DMS 273 treated with DMSO at 0.1 percent for 48 hours (cell line): ENCODE results near the gene CD14.
"Not testable (repeated sequence)": the region's sequence is repeated elsewhere in the genome, so short reads cannot be mapped to it uniquely, and the experiment has no call there.

Experiments used
- DNase-seq: peaks from one replicate; lab custom pipeline; 2025; lab: John Stamatoyannopoulos, UW

The CD14 gene

DNA sequence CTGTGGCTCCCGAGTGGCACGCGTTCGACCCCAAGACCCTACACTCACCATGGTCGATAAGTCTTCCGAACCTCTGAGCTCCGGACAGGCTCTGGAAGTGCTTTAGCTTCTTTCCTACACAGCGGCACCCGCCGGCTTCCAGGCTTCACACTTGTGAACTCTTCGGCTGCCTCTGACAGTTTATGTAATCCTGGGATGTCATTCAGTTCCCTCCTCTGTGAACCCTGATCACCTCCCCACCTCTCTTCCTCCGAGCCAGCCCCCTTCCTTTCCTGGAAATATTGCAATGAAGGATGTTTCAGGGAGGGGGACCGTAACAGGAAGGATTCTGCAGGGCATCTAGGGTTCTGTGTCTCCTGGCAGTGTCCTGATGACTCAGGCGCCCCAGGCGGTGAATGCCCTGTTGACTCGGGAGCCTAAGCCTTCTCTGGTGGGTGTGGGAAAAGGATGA lies at the start of gene CD14:
Gene CD14 (minus strand): TSS at position 155 of the 451 bp plus-strand sequence. CDS start 104 bp downstream, at position 51.
- no peak for DNase-seq

DNA sequence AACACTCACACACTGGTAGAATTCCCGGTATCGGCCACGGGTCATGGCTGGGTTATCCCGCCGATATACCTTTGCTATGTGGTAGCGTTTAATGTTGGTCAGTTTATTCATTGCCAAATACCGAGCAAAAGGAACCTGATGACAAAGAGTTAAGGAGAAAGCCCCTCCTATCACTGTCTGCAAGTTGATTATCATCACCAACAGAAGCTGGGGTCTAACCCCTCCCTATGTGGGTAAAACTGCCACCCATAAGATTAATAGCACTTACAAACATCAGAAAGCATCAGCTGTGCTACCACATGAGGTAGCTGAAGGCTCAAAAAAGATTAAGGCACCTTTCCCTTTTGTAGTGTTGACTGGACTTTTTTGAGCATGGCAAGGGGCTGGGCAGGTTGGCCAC lies 46.0 kb upstream of the CD14 start:
- DNase-seq: no peak

DNA sequence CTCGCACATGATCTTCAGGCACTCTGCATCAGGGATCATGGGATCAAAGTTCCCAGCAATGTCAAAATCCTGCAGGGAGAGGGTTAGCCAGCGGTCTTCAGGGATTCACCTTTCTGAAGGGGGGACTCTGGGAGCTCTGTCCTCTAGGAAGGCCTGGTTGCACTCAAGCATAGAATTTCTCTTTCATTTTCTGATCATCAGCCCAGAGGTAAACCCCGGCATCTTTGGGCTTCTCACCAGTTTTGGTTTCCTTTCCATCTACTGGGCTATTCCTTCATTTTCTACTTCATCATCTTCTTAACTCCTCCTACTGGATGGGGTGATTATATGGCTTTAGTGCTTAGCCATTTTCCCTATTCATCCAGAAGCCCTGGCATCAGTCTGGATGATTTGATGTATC lies 45.0 kb upstream of the CD14 start:
- no peak for DNase-seq

DNA sequence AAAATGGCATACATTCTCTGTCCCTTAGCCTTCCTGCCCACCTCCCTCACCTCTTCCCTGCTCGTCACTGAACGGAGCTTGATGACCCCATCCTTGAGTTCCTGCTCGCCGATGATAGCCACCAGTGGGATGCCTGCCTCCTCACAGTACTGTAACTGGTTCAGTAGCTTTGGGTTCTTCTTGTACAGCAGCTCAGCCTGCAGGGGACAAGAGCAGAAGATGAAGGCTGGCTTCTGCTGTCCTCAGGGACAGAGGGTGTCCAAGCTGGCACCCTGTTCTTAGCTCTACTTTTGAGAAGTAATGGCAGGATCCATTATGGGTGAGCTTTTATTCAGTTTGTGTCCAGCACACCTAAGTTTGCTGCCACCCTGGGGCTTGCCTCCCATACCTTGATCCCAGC lies 41.7 kb upstream of the CD14 start:
- no peak for DNase-seq

DNA sequence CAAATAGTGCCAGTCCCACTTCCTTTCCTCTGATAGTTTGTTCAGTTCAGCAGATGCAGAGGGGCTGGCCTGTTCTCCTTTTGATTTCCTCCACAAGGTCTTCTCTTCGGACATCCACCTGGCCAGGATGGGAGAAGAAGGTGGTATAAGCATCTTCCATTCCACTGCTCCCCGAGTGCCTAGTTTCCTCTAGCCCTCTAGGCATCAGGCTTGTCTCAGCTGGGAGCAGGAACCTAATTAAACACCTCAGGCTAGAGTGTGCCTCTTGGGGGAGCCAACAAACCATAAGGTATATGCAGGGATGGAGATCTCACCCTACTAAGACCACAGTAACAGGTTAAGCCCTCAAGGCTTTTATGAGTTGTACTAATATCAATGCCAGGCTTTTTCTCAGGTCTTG lies 41.2 kb upstream of the CD14 start:
- DNase-seq: no peak

DNA sequence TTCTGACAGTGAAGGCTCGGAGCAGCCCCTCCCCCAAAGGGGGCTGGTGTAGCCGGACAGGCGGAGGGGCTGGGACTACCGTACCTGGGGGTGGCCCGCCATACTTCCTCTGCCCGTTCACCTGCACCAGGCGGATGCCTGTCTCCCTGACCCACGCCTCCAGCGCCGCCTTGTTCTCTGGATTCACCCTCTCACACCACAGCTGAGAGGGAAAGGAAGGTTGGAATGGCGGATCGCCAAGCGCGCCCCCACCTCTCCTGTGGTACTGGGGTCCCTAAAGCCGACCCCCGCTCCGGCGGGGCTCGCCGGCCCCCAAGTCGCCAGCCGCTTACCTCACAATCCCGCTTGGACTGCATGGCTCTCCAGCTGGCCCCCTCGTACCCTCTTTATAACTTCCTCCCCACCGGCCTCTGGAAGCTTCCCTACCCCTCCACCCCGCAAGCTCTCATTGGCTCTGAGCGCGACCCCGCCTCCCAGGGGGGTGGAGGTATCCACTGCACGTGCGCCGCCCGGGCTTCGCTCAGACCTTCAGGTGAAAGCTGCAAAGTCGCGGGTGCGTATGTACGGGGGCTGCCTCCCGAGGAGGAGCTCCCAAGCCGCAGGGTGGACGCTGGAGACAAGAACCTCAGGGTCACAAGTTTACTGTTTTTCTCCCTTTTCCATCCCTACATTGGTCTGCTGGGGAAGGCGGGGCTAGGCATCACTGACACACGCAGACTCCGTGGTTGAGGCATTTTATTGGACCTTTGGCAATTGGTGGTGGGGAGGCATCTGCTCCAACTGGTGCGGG lies 40.4 kb upstream of the CD14 start, which contains the start of gene DND1:
Gene DND1 (minus strand): TSS at position 390 of the 790 bp plus-strand sequence. CDS start 34 bp downstream, at position 356.
- DNase-seq: no peak

DNA sequence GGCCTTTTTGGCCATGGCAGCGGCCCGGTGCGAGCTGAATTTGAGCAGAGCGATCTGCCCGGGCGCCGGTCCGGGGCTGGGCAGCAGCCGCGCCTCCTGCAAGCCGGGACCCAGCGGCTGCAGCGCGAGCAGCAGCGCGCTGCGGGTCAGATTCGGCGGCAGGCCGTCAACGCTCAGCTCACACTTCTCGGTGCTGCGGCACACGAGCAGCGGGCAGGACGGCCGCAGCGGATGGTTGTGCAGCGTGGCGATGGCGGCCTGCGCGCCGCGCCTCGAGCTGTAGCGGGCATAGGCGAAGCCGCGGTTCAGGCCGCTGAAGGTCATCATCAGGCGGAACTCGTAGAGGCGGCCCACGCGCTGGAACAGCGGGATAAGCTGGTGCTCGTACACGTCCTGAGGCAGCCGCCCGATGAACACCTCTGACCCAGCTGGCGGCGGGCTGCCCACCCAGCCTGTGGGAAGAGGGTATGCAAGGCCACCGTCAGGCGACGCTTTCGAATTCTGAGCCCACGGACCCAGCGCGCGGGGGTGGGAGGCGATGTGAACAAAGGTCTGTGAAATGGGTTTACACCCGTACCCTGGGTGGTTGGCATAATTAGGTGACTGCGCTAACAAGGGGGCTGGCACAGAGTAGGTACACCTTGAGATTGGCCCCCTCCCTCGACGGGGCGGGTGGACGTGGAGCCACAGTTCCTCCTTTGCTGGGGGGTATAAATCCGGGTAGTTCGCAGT lies 39.6 kb upstream of the CD14 start:
- DNase-seq: no peak

DNA sequence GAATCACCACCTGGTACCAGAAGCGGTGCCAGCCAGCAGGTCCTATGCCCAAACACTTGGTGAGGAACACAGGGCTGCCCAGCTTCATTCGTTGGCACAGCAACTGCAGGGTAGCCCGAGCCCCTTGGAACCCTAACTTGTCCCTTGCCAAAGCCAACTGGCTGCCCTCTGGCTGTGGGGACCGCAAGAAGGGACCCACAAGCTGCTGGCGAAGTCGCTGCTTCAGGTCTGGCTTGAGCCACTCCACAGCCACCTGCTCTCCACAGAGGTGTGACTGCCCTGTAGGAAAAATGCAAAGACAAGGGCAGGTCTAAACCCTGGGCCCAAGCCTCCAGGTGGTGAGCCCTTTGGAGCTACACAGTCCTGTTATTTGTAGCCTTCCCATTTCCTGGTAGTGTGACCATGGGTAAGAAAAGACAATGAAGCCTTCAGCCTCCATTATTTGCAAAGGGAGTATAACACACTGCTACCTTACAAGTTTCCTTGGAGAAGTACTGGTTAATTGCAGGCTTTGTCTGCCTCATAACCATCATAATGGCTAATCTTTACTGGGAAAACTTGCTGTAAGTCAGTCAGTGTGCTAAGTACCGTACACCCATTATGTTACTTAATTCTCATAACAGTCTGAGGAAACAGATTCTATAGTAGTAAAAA lies 38.6 kb upstream of the CD14 start:
- no peak for DNase-seq

DNA sequence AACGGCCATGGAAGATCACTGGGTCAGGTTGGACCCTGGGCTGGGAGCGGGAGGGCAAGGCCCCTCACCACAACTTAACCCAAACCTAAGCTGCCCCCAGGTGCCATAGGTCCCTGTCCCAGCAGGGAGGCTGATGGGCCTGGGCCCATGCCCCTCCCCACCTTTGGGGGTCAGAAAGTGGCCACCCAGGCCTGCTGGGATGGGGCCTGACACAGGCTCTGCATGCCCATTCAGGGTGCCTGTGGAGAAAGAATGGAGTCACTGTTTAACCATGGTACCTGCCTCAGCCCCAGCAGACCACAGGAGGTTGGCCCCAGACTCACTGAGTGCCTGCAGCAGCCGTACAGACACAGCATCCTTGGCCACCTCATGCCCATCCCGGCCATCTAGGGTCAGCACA lies 38.1 kb upstream of the CD14 start:
- not testable (repeated sequence) for DNase-seq

DNA sequence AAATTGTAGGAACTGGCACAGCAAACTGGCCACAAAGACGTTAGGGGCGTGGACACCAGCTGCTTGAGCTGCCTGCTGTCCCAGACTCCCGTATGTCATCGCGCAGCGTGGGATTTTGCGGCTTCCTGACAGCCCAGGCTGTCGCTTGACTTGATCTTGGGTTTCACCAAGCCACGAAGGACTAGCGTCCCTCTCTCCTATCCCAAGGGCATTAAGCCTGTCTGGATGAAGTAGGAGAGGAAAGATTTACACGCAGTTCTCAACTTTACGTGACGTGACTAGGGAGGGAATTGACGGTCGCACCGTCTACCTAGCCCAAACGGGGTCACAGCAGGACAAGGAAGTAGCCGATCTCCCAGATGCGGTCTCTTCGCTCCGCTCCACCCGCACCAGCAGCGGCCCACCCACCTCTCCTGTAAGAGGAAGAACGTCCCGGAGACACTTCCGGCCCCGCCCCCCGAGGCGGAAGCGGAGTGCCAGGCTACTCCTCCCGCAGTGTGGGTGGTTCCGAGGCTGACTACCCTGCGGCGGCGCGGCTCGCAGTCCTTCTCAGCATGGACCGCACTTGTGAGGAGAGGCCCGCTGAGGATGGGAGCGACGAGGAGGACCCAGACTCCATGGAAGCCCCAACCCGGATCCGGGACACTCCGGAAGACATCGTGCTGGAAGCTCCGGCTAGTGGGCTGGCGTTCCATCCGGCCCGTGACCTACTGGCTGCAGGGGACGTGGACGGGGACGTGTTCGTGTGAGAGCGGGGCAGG lies 31.6 kb upstream of the CD14 start, which contains the start of gene WDR55:
Gene WDR55 (plus strand): TSS at position 546 of the 761 bp plus-strand sequence. CDS start 9 bp downstream, at position 555.
- DNase-seq: peak; percentile 92

DNA sequence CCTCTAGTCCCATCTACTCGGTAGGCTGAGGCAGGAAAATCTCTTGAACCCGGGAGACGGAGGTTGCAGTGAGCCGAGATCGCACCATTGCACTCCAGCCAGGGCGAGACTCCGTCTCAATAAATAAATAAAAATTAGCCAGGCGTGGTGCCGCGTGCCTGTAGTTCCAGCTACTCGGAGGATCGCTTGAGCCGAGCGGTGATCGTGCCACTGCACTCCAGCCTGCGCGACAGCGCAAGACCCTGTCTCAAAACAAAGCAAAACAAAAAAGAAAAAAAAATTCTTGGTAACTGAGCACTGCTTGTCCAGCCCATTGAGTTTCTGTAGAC lies 31.0 kb upstream of the CD14 start:
- no peak for DNase-seq

DNA sequence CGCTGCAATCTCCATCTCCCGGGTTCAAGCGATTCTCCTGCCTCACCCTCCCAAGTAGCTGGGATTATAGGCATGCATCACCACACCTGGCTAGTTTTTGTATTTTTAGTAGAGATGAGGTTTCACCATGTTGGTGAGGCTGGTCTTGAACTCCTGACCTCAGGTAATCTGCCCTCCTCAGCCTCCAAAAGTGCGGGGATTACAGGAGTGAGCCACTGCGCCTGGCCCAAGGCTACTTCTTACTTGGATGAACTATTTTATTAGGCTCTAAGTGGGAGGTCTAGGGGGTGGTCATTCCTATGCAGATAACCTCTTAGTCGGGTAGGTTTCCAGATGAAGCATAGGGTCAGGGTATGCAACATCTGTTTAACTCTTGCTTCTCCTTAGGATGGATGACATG lies 27.4 kb upstream of the CD14 start:
- DNase-seq: not testable (repeated sequence)

DNA sequence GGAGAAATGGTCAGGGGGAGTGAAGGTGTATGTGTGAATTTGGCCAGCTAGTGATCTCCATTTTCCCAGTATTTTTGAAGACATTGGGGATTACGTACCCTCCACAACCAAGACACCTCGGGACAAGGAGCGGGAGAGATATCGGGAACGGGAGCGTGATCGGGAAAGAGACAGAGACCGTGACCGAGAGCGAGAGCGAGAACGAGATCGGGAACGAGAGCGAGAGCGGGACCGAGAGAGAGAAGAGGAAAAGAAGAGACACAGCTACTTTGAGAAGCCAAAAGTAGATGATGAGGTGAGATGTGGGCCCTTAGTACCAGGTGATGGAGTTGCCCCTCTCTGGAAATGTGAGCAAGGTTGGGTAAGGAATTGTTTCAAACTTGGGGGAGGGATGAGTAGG lies 25.9 kb upstream of the CD14 start:
- no peak for DNase-seq

DNA sequence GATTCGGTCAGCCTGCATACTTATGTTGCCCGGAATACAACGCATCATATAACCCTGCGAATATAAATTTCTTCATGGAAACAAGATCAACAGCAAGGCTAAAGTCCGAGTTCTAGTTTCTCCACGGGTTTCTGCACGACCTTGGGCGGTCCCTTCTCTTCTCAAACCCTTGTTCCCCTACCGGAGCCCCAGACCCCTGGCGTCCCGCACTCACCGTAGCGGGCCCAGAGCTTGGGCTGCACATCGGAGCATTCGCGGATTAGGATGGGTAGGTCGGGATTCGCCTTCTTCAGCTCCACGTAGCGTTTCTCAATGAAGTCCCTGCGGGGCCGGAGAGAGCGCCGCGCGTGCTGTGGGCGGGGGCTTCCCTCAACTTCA lies 14.1 kb upstream of the CD14 start:
- DNase-seq: no peak

DNA sequence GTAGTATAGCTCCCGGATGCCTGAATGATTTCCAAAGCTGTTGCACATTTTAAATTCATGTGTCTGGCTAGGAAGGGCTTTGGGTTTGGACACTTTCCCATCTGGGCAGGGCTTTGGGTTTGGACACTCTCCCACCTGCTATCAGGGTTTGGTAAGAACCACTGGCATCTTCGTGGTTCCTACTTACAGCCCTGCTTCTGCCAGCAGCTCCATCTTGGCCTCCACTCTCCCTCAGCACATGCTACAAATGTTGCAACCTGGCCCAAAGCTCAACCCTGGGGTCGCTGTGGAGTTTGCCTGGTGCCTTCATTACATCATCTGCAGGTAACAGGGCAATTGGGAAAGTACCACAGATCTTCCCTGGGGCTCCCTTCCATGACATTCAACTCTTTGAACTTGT lies 9.7 kb upstream of the CD14 start:
- no peak for DNase-seq

DNA sequence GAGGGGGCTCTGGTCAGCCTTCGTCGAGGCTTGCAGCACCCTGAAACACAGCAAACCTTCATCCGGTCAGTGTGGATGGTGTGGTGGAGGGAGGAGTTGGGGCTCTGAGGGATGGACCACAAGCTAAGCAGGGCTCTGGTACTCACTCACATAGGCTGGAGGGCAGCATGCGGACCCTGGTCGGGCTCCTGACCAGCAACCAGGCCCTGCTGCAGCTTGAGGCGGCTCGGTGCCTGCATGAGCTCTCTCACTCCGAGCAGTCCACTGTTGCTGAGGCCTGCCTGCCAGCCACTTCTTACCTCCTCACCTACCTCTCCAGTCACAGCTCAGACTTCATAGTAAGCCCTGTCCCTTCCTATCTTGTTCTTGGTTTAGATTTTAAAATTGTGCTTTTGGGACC lies 8.7 kb upstream of the CD14 start:
- no peak for DNase-seq

DNA sequence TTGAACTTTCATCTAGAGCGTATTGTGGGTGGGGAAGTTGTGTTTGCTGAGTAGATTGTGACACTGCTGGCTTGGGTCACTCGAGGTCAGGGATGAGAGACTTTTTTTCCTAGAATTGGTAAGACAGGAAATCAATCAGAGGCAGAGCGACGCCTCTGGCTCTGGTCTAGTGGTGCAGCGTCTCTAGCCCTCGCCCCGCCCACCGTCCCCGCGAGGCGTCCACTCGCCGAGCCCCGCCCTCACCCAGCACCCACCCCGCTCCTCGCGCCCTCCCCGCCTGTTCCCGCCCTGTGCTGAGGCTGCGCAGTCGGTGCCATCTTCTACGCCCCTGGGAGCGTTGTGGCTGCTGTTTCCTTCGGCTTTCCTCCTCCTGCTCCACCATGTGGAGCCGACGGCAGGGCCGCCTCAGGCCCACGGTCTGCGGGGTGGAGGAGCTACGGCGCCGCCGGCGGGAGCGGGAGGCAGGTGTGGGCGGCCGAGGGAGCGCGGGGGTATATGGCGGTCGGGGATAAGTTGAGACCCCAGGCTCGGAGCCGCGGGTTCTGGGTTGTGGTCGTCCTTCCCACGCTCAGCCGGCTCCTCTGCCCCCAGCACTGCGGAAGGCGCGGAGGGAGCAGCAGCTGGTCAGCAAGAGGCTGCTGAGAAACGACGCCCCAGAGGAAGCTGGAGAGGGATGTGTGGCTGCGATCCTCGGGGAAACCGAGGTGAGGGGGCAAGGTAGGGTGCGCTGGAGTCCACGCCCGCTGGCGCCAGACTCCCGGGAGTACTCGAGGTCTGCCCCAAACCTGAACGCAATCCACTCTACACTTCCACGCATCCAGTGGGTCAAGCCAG lies 6.4 kb upstream of the CD14 start, which contains the start of gene TMCO6:
Gene TMCO6 (plus strand): TSS at position 304 of the 834 bp plus-strand sequence. CDS start 77 bp downstream, at position 381.
- peak; percentile 88 for DNase-seq

DNA sequence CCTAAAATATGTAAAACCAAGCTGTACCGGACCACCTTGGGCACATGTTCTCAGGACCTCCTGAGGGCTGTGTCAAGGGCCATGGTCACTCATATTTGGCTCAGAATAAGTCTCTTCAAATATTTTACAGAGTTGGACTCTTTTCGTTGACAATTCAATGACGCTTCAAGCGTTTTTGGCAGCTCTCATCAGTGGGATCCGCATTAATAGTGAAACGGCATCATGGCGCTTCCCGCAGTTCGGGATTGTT lies 5.8 kb upstream of the CD14 start:
- not testable (repeated sequence) for DNase-seq

DNA sequence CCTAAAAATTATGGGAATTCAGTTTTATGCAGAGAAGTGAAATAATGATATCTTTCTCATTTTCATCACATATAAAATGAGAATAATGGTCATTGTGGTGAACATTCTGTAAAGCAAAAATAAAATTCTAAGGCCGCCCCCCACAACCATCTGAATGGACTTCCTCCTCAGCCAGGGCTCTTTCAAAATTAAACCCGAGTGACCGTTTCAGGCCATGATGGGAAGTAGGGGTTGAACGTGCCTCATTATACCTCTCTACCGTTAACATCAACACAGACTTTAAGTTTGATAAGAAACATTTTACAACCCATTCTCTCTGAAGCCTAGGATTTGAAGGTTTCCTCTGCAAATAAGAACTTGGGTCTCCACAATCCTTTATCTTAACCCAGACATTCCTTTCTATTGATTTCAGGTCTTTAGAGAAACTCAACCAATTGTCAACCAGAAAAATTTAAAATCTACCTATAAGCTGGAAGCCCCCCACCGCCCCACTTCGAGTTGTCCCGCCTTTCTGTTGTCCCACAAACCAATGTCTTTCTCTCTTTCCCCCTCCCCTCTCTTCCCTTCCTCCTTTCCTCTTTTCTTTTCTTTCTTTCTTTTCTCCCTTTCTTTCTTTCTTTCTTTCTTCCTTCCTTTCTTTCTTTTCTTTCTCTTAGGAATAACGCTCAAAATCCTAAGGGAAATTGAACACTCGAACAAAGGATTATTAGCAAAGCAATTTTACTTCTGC lies 4.6 kb upstream of the CD14 start:
- DNase-seq: no peak
